ENCODE results near the gene BIK. TPM values are rescaled to one million over a fixed set of nuclear protein-coding genes. Genes with fewer than 3 reads are reported as not detected.
A peak's percentile ranks its signal among the peaks of the same experiment; 100 is the strongest.

The BIK gene
- total and polyA plus RNA-seq, 12 donors = 0.28 to 0.88 (median 0.57) TPM; not detected in 5

DNA sequence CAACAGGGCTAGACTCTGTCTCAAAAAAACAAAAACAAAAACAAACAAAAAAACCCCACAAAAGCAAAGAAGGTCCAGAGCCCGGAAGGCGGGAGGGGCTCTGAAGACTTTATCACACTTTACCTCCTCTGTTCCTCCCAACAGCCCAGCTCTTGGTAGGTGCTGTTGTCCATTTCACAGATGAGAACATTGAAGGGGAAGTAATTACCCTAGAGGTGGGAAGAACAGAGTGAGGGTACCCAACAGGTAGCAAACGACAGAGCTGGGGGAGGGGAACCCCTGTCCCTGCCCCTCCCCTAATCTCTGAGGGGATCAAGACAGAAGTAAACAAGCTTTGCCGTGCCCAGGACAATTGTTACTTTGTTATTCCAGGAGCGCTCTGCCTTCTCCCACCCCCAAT is 1.0 kb upstream of the BIK start:
- TF ChIP-seq, protein P1, sequence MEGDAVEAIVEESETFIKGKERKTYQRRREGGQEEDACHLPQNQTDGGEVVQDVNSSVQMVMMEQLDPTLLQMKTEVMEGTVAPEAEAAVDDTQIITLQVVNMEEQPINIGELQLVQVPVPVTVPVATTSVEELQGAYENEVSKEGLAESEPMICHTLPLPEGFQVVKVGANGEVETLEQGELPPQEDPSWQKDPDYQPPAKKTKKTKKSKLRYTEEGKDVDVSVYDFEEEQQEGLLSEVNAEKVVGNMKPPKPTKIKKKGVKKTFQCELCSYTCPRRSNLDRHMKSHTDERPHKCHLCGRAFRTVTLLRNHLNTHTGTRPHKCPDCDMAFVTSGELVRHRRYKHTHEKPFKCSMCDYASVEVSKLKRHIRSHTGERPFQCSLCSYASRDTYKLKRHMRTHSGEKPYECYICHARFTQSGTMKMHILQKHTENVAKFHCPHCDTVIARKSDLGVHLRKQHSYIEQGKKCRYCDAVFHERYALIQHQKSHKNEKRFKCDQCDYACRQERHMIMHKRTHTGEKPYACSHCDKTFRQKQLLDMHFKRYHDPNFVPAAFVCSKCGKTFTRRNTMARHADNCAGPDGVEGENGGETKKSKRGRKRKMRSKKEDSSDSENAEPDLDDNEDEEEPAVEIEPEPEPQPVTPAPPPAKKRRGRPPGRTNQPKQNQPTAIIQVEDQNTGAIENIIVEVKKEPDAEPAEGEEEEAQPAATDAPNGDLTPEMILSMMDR (IDR thresholded peaks at IDR 0.05) = no peak
- Histone ChIP-seq H3K36me3 (no peaks in the 10 kb centered on the region), H3K4me1 (peaks cover 9 to 25% (median 16%) of the 10 kb centered on the region in 9 donors), H3K4me3 (no peak overlapping the region), H3K9me3 (no peaks in the 10 kb centered on the region), H3K27me3 (peaks cover 0 to 52% (median 33%) of the 10 kb centered on the region in 7 donors), H3K27ac (no peak overlapping the region)
- 58 to 59% methylated on average over 5 of the region's 5 CpGs for WGBS, 2 donors
- ATAC-seq = no peak
- no peak for DNase-seq
- intact Hi-C loops (cut with DNase I) = no loop called here

DNA sequence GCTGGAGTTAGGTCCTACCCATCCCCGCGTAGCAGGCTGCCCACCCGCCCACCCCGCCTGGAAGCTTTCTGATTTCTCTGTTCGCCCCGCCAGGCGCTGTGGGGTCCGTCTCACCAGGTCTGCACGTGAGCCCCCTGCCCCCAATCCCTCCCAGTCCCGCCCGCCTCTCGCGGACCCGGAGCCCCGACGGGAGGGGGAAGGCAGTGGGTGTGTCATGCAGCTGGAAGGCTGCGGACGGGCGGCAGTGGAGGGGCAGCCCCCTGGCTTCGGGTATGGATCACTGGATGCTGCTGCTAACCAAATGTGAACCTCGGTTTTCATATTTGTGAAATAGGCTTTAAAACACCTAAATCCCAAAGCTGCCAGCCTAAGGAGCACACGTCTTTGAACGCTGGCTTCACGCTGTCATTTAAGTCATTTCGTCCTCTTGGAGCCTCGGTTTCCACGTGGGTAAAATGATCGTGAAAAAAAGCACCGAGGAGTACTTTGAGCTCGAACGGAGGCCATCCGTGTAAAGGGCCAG is 568 bp upstream of the BIK start:
- intact Hi-C loops (cut with DNase I) = loop anchor here in 1 of 10 donors (1.0 kb wide), 1 partner anchor 32 kb away; no protein-coding TSS in a partner anchor
- 13 to 15% methylated on average over 32 of the region's 32 CpGs for WGBS, 2 donors
- Histone ChIP-seq H3K4me3 (peak overlapping the region; percentile 31 to 70 (median 58)), H3K9me3 (no peaks in the 10 kb centered on the region), H3K36me3 (no peaks in the 10 kb centered on the region), H3K4me1 (peaks cover 9 to 25% (median 16%) of the 10 kb centered on the region in 9 donors), H3K27ac (no peak overlapping the region), H3K27me3 (peaks cover 0 to 54% (median 33%) of the 10 kb centered on the region in 7 donors)
- DNase-seq (no peak), ATAC-seq (peak in 1 of 8 donors; percentile 14)
- TF ChIP-seq, protein P1 (IDR thresholded peaks at IDR 0.05) = no peak

DNA sequence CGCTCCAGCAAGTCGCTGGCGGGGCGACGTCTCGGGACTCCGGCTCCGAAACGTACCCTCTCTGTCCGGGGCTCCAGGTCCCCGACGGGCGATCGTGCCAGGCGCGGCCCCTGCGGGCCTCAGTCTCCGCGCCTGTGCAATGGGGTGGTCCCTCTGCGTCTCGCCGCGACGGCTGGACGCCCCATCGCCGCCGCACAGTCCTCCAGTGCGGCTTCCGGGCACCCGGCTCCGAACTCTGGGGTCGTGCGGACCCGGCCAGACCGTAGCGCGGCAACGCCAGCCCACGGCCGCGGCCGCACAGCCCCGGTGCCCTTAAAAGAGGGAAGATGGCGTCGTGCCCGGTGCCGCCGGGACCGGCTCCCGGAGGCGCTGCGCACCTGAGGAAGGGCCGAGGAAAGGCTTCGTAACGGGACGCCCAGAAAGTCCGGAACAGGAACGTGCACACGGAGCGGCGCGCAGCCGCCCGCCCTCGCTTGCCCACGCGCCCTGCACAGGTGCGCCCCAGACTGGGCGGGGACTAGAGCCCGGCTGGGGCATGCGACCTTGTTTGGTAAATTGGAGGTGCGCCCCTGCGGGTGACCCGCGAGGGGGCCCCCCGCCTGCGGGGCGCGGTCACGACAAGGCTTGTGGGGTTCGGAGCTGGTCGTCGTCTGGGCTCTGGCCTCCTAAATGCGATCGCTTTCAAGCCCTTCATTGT is 525 bp downstream of the BIK start:
- no peaks in the 10 kb centered on the region for H3K36me3 ChIP-seq
- WGBS, 2 donors = 3% methylated on average over 83 to 86 of the region's 86 CpGs
- intact Hi-C loops (cut with DNase I) = loop anchor here in 1 of 10 donors (1.0 kb wide), 1 partner anchor 31 kb away; no protein-coding TSS in a partner anchor
- H3K4me1 ChIP-seq = peaks cover 9 to 32% (median 16%) of the 10 kb centered on the region in 9 donors
- ATAC-seq (peak; percentile 34 to 68 (median 54)), DNase-seq (peak in 1 of 2 donors; percentile 33)
- H3K9me3 ChIP-seq = no peaks in the 10 kb centered on the region
- H3K27ac ChIP-seq = peak overlapping the region in 1 of 10 donors; percentile 44
- TF ChIP-seq, protein P1 (IDR thresholded peaks at IDR 0.05) = no peak
- peak overlapping the region; percentile 31 to 70 (median 58) for H3K4me3 ChIP-seq
- H3K27me3 ChIP-seq = peaks cover 0 to 54% (median 33%) of the 10 kb centered on the region in 7 donors

DNA sequence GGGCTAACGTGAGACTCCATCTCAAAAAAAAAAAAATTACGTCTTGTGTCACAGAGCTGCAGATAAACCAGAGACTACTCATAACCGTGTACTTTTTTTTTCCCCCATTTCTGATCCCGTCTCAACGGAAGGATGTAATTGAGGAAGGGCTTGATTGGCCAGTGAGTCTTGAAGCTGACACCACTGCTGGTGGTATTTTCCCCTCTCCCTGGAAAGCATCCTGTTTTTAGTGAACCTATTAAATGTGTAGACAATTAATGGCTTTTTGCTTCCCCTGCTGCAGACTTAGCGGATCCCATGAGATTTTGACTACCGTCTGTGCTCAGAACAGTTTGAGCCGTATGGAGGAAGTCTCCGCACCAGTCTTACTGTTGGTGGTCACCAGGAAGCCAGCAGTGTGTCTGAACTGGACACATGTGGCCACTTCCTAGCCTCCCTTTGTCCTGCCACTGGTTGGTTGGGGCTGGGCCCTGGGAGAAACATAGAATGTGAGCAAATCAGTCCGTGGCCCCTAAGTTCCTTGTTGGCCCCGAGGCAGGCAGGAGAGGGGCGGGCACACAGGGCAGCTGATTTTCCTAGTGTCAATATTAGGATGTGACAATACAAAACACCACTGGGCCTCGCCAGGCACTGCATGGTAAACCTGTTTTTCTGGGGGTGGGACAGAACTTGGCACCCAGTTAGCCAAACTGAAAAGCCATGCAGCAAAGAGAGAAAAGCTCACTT is 3.1 kb downstream of the BIK start:
- H3K36me3 ChIP-seq = no peaks in the 10 kb centered on the region
- H3K9me3 ChIP-seq = no peaks in the 10 kb centered on the region
- peaks cover 9 to 39% (median 16%) of the 10 kb centered on the region in 9 donors for H3K4me1 ChIP-seq
- intact Hi-C loops (cut with DNase I) = no loop called here
- WGBS, 2 donors = 49 to 61% methylated on average over 13 of the region's 13 CpGs
- TF ChIP-seq, protein P1 (IDR thresholded peaks at IDR 0.05) = no peak
- H3K27me3 ChIP-seq = peaks cover 0 to 54% (median 33%) of the 10 kb centered on the region in 7 donors
- no peak overlapping the region for H3K27ac ChIP-seq
- no peak for DNase-seq
- no peak for ATAC-seq
- no peak overlapping the region for H3K4me3 ChIP-seq

All from heart right ventricle (tissue), 16 donors.